Kidney epithelial cell (primary cell): ENCODE results near the gene LENG1. TPM values are rescaled to one million over a fixed set of nuclear protein-coding genes. Genes with fewer than 3 reads are reported as not detected.
A peak's percentile ranks its signal among the peaks of the same experiment; 100 is the strongest.

ENCODE experiments used
- DNase-seq: peaks from one replicate; pipeline ENCODE4 v3.0.0-alpha.2; 2010; ENCODE audit warnings: low read depth
- H3K27me3 ChIP-seq: 2 replicates; pipeline ENCODE4 v1.6.0; 2011; ENCODE audit warnings: low read length; ENCODE audit not compliant: control insufficient read depth, insufficient read depth
- H3K36me3 ChIP-seq: 2 replicates; pipeline ENCODE4 v1.5.1; 2011; ENCODE audit warnings: low read length; ENCODE audit not compliant: control insufficient read depth, insufficient read depth
- H3K4me3 ChIP-seq: 2 replicates; pipeline ENCODE4 v1.5.1; 2011; ENCODE audit warnings: low read depth, mild to moderate bottlenecking, control low read depth, low read length
- CTCF ChIP-seq: IDR thresholded peaks from 2 replicates; pipeline ENCODE4 v1.5.1; 2011; ENCODE audit warnings: mild to moderate bottlenecking, moderate library complexity, low read length, control low read depth, inconsistent platforms; ENCODE audit not compliant: insufficient read depth, poor library complexity, severe bottlenecking
- total RNA-seq: library from RNA; depleted of rRNA; stranded (reverse); fragments of >200 nt; gene quantifications from 2 replicates; pipeline ENCODE4 v1.2.3, GENCODE V29; 2015

LENG1 gene
- total RNA-seq, 1 donor from 2014 or later = 7.5 TPM

- H3K36me3 ChIP-seq = peaks cover 1% of the 10 kb centered on the region
- TF ChIP-seq CTCF = no peak
Measured at GRCh38 chr19:54142166-54142780, 17.2 kb downstream of the LENG1 start.

GRCh38 chr19:54141356-54141755 is 18.2 kb downstream of the LENG1 start:
- no peak overlapping the region for H3K4me3 ChIP-seq
- H3K27me3 ChIP-seq = no peaks in the 10 kb centered on the region
- TF ChIP-seq CTCF = no peak
- H3K36me3 ChIP-seq = peaks cover 1% of the 10 kb centered on the region
- no peak for DNase-seq

More at GRCh38 chr19:54142166-54142780, 17.2 kb downstream of the LENG1 start:
- DNase-seq = no peak
- Histone ChIP-seq H3K27me3 (no peaks in the 10 kb centered on the region), H3K4me3 (no peak overlapping the region)

- no peak for DNase-seq
- H3K27me3 ChIP-seq = no peaks in the 10 kb centered on the region
- TF ChIP-seq CTCF = no peak
- peak overlapping the region; percentile 92 for H3K4me3 ChIP-seq
- peaks cover 1% of the 10 kb centered on the region for H3K36me3 ChIP-seq
Measured at GRCh38 chr19:54138489-54139256, 20.8 kb downstream of the LENG1 start.

DNA sequence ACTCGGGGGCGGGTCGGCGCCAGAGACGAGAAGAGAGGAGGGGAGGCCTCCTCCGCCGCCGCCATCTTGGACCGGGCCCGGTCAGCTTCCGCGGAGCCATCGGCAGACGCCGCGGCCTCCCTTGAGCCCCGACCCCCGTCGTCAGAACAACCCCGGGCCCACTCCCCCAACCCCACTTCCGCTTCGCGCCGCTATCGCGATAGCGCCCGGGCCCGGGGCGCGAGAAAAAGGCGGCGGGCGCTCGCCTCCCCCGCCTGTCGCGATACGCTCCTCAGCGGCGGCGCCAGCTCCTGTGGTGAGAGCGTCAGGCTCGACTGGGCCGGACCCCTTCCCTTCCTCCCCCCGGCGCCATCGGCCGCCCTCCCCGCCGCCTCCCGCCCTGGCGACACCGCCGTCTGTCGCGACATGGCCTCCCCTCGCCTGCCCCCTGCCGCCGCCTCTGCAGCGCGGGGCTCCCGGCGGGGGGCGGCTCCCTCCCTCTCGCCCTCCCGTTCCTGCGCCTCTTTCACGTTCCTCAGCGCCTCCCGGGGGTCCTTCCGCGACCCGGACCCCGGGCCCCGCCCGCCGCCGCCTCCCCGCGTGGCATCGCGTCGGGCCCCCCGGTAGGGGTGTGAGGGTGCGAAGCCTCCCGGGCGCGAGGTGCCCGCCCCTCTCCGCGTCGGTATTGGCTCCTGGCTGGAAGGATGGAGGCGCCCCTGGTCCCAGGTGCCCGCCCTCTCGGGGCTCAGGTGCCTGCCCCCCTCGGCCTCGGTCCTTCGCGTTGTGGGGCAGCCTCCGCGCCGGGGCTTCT is 21.6 kb downstream of the LENG1 start, which contains the start of gene CNOT3:
TSS of gene CNOT3 (plus strand) at position 64 of the 790 bp plus-strand sequence. CDS start 5,217 bp downstream, outside the sequence.
- H3K36me3 ChIP-seq = peaks cover 1% of the 10 kb centered on the region
- no peak for TF ChIP-seq CTCF
- peak within 1 kb of the TSS; percentile 92 for H3K4me3 ChIP-seq
- no peaks in the 10 kb centered on the region for H3K27me3 ChIP-seq
- DNase-seq = no peak

- Histone ChIP-seq H3K27me3 (no peaks in the 10 kb centered on the region), H3K36me3 (no peaks in the 10 kb centered on the region), H3K4me3 (peak overlapping the region; percentile 92)
- peak; percentile 100 for DNase-seq
- TF ChIP-seq CTCF = no peak
Measured at GRCh38 chr19:54136864-54137698, 22.4 kb downstream of the LENG1 start.
